ENCODE measurements around the gene TP53TG5. TPM values are rescaled to one million over a fixed set of nuclear protein-coding genes. Genes with fewer than 3 reads are reported as not detected.

TP53TG5 gene
- total RNA-seq, 1 experiment from 2014 or later: not detected

DNA sequence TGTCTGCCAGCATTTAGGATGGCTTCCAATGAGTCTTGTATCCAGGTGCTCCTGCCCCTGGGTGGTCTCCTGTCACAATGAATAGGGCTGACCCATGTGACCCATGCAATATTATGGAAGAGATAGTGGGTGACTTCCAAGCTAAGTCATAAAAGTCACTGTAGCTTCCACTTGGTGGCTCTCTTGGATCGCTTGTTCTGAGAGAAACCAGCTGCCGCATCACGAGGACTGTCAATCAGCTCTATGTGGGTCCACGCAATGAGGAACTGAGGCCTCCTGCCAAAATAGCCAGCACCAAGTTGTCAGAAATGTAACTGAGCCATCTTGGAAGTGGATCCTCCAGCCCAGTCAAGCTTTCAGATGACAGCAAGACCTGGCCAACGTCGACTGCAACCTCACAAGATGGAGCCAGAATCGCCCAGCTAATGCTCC is 55.2 kb downstream of the TP53TG5 start:
- no peak overlapping the region for H3K27ac ChIP-seq (ENCODE audit: low read length)
- 0 out of 2 replicates have a peak, but pooled peaks cover 5% of the 10 kb centered on the region for H3K36me3 ChIP-seq (ENCODE audit: control insufficient read depth, insufficient read depth, low read length)
- H3K9me3 ChIP-seq (ENCODE audit: control insufficient read depth, insufficient read depth, low read depth, low read length): no peaks in the 10 kb centered on the region
- in situ Hi-C loops (cut with HindIII; ENCODE audit: low pct_unique_long_range_greater_than_20kb, low sequenced_read_pairs) (no loop called here), intact Hi-C loops (cut with micrococcal nuclease; ENCODE audit: unreplicated experiment) (loop anchor here (5.0 to 10.0 kb wide), 2 partner anchors 114 to 452 kb away; no protein-coding TSS in a partner anchor)
- TF ChIP-seq, protein P1, sequence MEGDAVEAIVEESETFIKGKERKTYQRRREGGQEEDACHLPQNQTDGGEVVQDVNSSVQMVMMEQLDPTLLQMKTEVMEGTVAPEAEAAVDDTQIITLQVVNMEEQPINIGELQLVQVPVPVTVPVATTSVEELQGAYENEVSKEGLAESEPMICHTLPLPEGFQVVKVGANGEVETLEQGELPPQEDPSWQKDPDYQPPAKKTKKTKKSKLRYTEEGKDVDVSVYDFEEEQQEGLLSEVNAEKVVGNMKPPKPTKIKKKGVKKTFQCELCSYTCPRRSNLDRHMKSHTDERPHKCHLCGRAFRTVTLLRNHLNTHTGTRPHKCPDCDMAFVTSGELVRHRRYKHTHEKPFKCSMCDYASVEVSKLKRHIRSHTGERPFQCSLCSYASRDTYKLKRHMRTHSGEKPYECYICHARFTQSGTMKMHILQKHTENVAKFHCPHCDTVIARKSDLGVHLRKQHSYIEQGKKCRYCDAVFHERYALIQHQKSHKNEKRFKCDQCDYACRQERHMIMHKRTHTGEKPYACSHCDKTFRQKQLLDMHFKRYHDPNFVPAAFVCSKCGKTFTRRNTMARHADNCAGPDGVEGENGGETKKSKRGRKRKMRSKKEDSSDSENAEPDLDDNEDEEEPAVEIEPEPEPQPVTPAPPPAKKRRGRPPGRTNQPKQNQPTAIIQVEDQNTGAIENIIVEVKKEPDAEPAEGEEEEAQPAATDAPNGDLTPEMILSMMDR (IDR thresholded peaks at IDR 0.05): peak; percentile 74
- TF ChIP-seq, protein P2, sequence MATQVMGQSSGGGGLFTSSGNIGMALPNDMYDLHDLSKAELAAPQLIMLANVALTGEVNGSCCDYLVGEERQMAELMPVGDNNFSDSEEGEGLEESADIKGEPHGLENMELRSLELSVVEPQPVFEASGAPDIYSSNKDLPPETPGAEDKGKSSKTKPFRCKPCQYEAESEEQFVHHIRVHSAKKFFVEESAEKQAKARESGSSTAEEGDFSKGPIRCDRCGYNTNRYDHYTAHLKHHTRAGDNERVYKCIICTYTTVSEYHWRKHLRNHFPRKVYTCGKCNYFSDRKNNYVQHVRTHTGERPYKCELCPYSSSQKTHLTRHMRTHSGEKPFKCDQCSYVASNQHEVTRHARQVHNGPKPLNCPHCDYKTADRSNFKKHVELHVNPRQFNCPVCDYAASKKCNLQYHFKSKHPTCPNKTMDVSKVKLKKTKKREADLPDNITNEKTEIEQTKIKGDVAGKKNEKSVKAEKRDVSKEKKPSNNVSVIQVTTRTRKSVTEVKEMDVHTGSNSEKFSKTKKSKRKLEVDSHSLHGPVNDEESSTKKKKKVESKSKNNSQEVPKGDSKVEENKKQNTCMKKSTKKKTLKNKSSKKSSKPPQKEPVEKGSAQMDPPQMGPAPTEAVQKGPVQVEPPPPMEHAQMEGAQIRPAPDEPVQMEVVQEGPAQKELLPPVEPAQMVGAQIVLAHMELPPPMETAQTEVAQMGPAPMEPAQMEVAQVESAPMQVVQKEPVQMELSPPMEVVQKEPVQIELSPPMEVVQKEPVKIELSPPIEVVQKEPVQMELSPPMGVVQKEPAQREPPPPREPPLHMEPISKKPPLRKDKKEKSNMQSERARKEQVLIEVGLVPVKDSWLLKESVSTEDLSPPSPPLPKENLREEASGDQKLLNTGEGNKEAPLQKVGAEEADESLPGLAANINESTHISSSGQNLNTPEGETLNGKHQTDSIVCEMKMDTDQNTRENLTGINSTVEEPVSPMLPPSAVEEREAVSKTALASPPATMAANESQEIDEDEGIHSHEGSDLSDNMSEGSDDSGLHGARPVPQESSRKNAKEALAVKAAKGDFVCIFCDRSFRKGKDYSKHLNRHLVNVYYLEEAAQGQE (IDR thresholded peaks at IDR 0.05; ENCODE audit: insufficient read depth in 1 of 2, low read depth in 2 of 2, low read length in 1 of 2): no peak
- no TSS peak for BruUV-seq (replicated peaks)
- ChIA-PET CTCF (interaction anchor here (0.6 to 1.5 kb wide), 9 partner anchors 11 to 448 kb away, joined by 3 to 10 read pairs (median 4); no protein-coding TSS in a partner anchor), POLR2A (no interaction called here)
- DNase-seq (ENCODE audit: low read depth, low spot score) (no peak), ATAC-seq (peak; percentile 61)
- no peaks in the 10 kb centered on the region for H3K27me3 ChIP-seq (ENCODE audit: control insufficient read depth, insufficient read depth, low read length)
- no peak overlapping the region for H3K4me3 ChIP-seq (ENCODE audit: low read depth in 2 of 2, low read length in 2 of 2)
- H3K4me1 ChIP-seq (ENCODE audit: control insufficient read depth, insufficient read depth, low read length): peaks cover 10% of the 10 kb centered on the region

Small RNAs within 50 kb of the gene (microRNA-seq; reads per million reads assigned to microRNA genes)
- 2.5 reads per million for gene MIR6812 (ENCODE audit: unreplicated experiment)

Other genes starting within 250 kb of the TP53TG5 start
- gene PI3, start 203.4 kb downstream of the TP53TG5 start, total RNA-seq (2021; ENCODE audit: unreplicated experiment): not detected
- gene SEMG1, start 171.3 kb downstream of the TP53TG5 start, total RNA-seq (2021; ENCODE audit: unreplicated experiment): not detected
- gene SEMG2, start 157.0 kb downstream of the TP53TG5 start, total RNA-seq (2021; ENCODE audit: unreplicated experiment): not detected
- 0.74 TPM for gene SLPI, start 123.8 kb downstream of the TP53TG5 start, total RNA-seq (2021; ENCODE audit: unreplicated experiment)
- gene RBPJL, start 71.5 kb downstream of the TP53TG5 start, total RNA-seq (2021; ENCODE audit: unreplicated experiment): 0.18 TPM
- gene MATN4, start 70.0 kb downstream of the TP53TG5 start, total RNA-seq (2021; ENCODE audit: unreplicated experiment): 0.15 TPM
- 93.3 TPM for gene SDC4, start 29.9 kb downstream of the TP53TG5 start, total RNA-seq (2021; ENCODE audit: unreplicated experiment)
- gene SYS1, start 15.2 kb downstream of the TP53TG5 start, total RNA-seq (2021; ENCODE audit: unreplicated experiment): 29.1 TPM
- gene DBNDD2, start 30.0 kb upstream of the TP53TG5 start, total RNA-seq (2021; ENCODE audit: unreplicated experiment): 55.4 TPM
- gene PIGT, start 37.8 kb upstream of the TP53TG5 start, total RNA-seq (2021; ENCODE audit: unreplicated experiment): 108 TPM
- 1.6 TPM for gene WFDC2, start 91.4 kb upstream of the TP53TG5 start, total RNA-seq (2021; ENCODE audit: unreplicated experiment)
- gene SPINT3, start 137.3 kb upstream of the TP53TG5 start, total RNA-seq (2021; ENCODE audit: unreplicated experiment): not detected
- gene WFDC6, start 161.2 kb upstream of the TP53TG5 start, total RNA-seq (2021; ENCODE audit: unreplicated experiment): not detected
- not detected for gene EPPIN, start 169.1 kb upstream of the TP53TG5 start, total RNA-seq (2021; ENCODE audit: unreplicated experiment)
- not detected for gene WFDC8, start 201.0 kb upstream of the TP53TG5 start, total RNA-seq (2021; ENCODE audit: unreplicated experiment)

All from Panc1 (cell line).